ENCODE data around the gene SCUBE1. TPM values are rescaled to one million over a fixed set of nuclear protein-coding genes. Genes with fewer than 3 reads are reported as not detected.
"Not testable (repeated sequence)": the region's sequence is repeated elsewhere in the genome, so short reads cannot be mapped to it uniquely, and the experiment has no call there.

The SCUBE1 gene
- polyA plus RNA-seq, 1 of the 3 experiments (the other 2 are of a cell fraction) = 0.56 TPM

- no peaks in the 10 kb centered on the region for H3K79me2 ChIP-seq (ENCODE audit: insufficient read depth)
- no peak overlapping the region for H3K9ac ChIP-seq
- no peak overlapping the region for H3K4me2 ChIP-seq
- ChIA-PET POLR2A (no interaction called here), CTCF (interaction anchor here (2.9 kb wide), 1 partner anchor 10 kb away, joined by 18 read pairs; no protein-coding TSS in a partner anchor)
- H3K27me3 ChIP-seq (ENCODE audit: insufficient read depth) = no peaks in the 10 kb centered on the region
- no peaks in the 10 kb centered on the region for H3K36me3 ChIP-seq (replicated peaks in 1 of 2; ENCODE audit: control insufficient read depth in 1 of 2, insufficient read depth in 2 of 2, low read length in 1 of 2)
- no peaks in the 10 kb centered on the region for H3K9me3 ChIP-seq
- DNase-seq = no peak
- no peaks in the 10 kb centered on the region for H4K20me1 ChIP-seq (ENCODE audit: insufficient read depth)
- no peaks in the 10 kb centered on the region for H3F3A ChIP-seq (replicated peaks; ENCODE audit: insufficient read depth)
- H3K9me2 ChIP-seq = no peaks in the 10 kb centered on the region
- no peak for TF ChIP-seq FOXM1 (IDR thresholded peaks at IDR 0.05; ENCODE audit: low read depth)
- TF ChIP-seq GABPA (IDR thresholded peaks at IDR 0.05; ENCODE audit: low read depth) = no peak
- TF ChIP-seq SIN3A (IDR thresholded peaks at IDR 0.05; ENCODE audit: borderline replicate concordance, low read depth, low read length) = no peak
- TF ChIP-seq FOXJ3 (CRISPR knock-in tag; IDR thresholded peaks at IDR 0.05) = no peak
- TF ChIP-seq USF1 (IDR thresholded peaks at IDR 0.05; ENCODE audit: borderline replicate concordance, low read depth) = no peak
- no peak for TF ChIP-seq JUND (IDR thresholded peaks at IDR 0.05)
- no peak for TF ChIP-seq NRF1 (IDR thresholded peaks at IDR 0.05; ENCODE audit: low read depth, low read length)
- no peak for TF ChIP-seq IRF3 (IDR thresholded peaks at IDR 0.05; ENCODE audit: low read depth, low read length)
- no peak for TF ChIP-seq TCF12 (IDR thresholded peaks at IDR 0.05)
- TF ChIP-seq ZBTB33 (IDR thresholded peaks at IDR 0.05; ENCODE audit: borderline replicate concordance, low read depth) = no peak
- TF ChIP-seq RCOR1 (IDR thresholded peaks at IDR 0.05; ENCODE audit: low read length) = no peak
- no peak for TF ChIP-seq RAD21 (IDR thresholded peaks at IDR 0.05; ENCODE audit: low read length)
- H3K4me3 ChIP-seq (ENCODE audit: low read depth in 2 of 2, low read length in 1 of 2) = no peak overlapping the region
- no peaks in the 10 kb centered on the region for H3K4me1 ChIP-seq (ENCODE audit: control insufficient read depth in 1 of 2, insufficient read depth in 2 of 2, low read depth in 1 of 2, low read length in 1 of 2)
- no peak overlapping the region for H3K27ac ChIP-seq (ENCODE audit: low read depth in 2 of 2, low read length in 1 of 2)
- H2AFZ ChIP-seq (ENCODE audit: low read depth) = no peak overlapping the region
- 67% methylated on average over 1 of the region's 11 CpGs for WGBS (ENCODE audit: low lambda C conversion rate)
Measured at GRCh38 chr22:43356881-43357280, 13.7 kb upstream of the SCUBE1 start.

GRCh38 chr22:43355688-43356087 lies 12.5 kb upstream of the SCUBE1 start:
- POLR2A ChIA-PET; H3F3A ChIP-seq (replicated peaks; ENCODE audit: insufficient read depth); DNase-seq; H3K9ac ChIP-seq; H4K20me1 ChIP-seq (ENCODE audit: insufficient read depth); H3K4me3 ChIP-seq (ENCODE audit: low read depth in 2 of 2, low read length in 1 of 2); H3K4me2 ChIP-seq; H3K36me3 ChIP-seq (replicated peaks in 1 of 2; ENCODE audit: control insufficient read depth in 1 of 2, insufficient read depth in 2 of 2, low read length in 1 of 2); H2AFZ ChIP-seq (ENCODE audit: low read depth); H3K27ac ChIP-seq (ENCODE audit: low read depth in 2 of 2, low read length in 1 of 2); H3K9me2 ChIP-seq; H3K9me3 ChIP-seq; H3K4me1 ChIP-seq (ENCODE audit: control insufficient read depth in 1 of 2, insufficient read depth in 2 of 2, low read depth in 1 of 2, low read length in 1 of 2); H3K27me3 ChIP-seq (ENCODE audit: insufficient read depth); H3K79me2 ChIP-seq (ENCODE audit: insufficient read depth): not testable (repeated sequence)
- WGBS (ENCODE audit: low lambda C conversion rate) = 64% methylated on average over 6 of the region's 10 CpGs
- CTCF ChIA-PET = interaction anchor here (0.9 kb wide), 1 partner anchor 9 kb away, joined by 4 read pairs; no protein-coding TSS in a partner anchor

Data from SK-N-SH (cell line).